Activated naive CD8-positive, alpha-beta T cell treated with anti-CD3 and anti-CD28 coated beads, Interleukin-2, amount 50 U/mL, for 16 hours (primary cell): Measurements from ENCODE around the gene GXYLT2.

Experiments used
- DNase-seq: peaks from one replicate; pipeline ENCODE4 v3.0.0-alpha.2; 2020; ENCODE audit warnings: low read depth, low spot score

Gene GXYLT2

DNA sequence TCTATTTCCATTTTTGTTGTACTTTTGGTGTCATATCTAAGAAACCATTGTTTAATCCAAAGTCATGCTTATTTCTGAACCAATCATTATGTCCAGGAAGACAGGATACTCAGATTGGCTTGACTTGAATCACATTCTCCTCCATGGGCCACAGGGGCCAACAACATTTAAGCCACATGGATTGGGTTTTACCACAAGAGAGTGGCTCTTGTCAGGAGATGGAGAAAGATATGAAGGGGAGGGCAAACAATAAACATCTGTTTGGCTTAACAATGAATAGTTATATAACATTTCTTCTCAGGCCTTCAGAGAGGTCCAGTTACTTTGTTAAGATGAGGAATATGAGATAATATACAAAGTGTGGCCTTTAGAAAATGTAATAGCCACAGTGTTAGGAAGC lies 44.6 kb downstream of the GXYLT2 start:
- no peak for DNase-seq

DNA sequence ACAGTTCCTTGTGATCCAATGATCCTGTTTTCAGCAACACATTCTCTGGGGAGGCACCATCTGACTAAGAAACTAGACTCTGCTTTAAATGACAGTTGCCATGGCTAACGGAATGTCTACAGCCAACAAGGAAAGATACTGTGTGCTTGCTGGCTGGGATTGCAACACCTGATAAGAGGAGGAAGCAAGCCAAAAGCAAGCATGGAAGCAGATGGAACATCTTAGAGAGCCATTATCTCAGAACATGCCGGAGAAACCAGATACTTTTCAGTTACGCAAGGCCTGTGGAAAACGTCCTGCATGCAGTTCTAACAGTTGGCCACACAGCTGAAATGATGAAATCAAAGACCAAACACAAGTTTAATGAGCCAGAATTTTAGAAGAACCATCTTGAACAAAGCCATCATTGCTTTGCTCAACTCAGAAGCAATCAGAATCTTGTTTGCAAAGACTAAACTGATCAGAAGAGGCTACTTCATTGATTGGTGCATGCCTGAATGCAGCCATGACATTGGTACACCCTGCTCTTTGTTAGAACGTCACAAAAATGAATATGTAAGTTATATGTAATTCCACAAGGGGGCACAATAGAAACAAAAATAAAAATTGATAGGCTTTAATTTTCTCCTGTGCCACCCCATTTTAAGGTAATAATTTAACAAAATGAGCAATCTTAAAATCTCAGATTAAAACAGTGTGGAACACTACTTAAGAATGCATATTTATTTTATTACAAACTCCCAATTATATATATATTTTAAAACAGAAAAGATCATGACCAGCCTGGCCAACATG lies 50.8 kb downstream of the GXYLT2 start:
- DNase-seq = no peak

DNA sequence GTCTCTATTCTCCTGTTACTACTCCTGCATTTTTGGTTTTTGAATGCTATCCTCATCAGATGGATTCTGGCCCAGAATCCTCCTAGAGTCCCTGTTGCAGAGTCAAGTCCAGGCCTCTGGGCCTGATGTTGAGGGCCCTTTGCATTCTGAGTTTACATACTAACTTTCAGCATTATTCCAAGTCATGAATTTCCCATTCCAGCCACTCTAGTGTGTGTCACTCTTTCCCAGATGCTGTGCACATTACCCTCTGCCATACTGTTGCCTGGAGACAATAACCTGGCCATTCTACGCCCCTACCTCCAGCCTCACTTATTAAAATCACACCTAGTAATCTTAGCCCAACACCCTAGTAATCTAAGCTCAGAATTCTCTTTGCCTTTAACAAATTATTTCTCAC lies 53.4 kb downstream of the GXYLT2 start:
- DNase-seq = no peak

DNA sequence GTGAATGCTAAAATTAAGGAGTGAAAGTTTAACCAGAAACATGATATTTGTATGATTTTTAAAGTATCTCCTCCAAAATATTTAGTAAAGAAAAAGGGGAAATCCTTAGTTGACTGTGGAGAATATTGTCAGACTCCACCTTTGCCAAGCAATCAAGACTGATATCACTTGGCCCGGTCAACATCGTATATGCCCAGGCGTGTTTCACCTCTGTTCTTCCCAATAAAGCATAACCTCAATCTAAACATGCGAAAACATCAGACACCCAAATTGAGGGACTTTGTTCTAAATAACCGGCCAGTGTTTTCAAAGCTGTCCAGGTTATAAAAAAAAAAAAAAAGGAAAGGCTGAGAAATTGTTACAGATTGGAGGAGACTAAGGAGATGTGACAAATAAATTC lies 54.6 kb downstream of the GXYLT2 start:
- no peak for DNase-seq

DNA sequence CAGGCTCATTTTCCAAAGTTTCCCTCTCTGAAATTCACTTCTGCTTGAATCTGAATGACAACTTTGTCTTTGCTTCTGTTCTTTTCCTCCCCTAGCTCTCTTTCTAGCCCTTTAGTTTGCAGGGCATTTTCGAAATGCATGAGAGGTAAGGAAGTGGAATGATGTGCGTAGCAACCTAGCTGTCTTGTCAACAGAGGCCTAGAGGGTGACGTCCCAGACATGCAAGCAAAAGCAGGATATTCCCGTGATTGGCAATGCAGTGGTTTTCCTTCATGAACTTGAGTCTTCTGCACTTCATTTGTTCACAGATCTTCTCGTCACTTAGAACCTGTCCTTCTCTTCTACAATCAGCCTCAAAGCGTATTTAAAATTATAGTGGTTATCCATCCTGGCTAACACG lies 56.9 kb downstream of the GXYLT2 start:
- DNase-seq = no peak

DNA sequence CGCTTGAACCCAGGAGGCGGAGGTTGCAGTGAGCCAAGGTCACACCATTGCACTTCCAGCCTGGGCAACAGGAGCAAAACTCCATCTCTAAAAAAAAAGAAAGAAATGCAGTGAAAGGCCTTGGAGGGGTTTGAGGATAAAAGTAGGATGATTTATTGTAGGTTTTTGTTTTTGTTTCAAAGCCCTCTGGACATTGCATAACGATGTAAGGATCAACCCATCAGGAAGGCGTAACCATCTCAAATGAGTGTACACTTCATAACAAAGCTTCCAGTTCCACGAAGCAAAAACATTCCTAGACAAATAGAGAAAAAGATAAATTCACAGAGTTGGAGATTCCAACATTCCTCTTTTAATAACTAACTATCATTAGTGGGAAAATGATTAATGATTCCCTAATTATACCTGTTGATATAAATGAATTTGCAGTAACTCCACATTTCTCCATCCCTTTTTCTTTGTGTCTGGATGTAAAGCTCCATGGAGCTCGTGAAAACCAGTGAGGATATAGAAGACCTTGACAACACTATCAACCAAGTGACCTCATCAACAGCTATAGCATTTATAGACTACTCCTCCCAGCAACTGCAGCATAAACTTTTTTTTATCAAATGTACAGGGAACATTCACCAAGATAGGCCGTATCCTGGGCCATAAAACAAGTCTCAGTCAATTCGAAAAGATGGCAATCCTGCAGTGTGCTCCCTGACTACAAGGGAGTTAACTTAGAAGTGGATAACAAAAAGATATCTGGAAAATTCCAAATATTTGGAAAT lies 60.1 kb downstream of the GXYLT2 start:
- no peak for DNase-seq

DNA sequence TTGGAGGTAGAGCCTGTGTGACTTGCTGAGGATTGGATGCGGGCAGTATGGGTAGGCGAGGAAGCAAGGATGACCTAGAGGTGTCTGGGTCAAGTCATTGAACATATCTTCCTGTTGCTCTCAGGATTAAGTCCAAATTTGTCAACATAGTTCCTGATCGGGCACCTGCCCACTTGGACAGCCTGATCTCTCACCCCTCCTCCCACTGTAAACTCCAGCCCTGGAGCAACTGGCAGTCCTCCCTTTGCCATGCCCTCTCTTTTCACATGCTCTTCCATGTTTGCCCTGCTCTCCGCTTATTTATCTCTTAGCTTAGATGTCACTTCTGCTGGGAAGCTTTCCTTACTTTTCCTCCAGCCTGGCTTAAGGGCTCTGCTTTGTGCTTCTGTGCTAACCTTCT lies 61.2 kb downstream of the GXYLT2 start:
- no peak for DNase-seq

DNA sequence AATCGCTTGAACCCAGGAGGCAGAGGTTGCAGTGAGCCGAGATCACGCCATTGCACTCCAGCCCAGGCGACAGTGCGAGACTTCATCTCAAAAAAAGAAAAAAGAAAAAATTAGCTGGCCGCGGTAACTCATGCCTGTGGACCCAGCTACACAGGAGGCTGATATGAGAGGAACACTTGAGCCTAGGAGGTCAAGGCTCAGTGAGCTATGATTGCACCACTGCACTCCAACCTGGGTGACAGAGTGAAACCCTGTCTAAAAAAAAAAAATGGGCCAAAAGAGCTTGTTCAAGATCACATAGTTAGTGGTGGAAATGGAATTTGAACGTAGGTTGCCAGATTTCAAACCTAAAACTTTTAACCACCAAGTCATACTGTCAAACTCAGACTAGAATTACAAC lies 62.5 kb downstream of the GXYLT2 start:
- no peak for DNase-seq

DNA sequence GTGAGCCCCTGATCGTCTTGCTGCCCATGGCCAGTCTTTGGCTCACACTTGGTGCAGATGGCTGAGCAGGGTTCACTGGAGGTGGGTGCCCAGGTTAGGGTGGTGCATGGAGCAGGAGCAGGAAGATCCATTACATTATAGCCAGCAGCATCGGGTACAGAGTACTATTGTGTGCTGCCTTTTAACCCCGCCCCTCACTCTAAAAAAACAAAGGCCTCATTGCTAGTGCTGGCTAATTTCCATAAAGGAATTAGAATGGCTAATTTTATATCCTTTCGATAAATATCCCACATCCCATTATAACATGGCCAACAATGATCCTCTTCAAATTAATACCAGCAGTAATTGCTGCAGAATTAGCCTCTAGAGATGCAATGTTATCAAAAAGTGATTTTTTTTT lies 63.0 kb downstream of the GXYLT2 start:
- no peak for DNase-seq

DNA sequence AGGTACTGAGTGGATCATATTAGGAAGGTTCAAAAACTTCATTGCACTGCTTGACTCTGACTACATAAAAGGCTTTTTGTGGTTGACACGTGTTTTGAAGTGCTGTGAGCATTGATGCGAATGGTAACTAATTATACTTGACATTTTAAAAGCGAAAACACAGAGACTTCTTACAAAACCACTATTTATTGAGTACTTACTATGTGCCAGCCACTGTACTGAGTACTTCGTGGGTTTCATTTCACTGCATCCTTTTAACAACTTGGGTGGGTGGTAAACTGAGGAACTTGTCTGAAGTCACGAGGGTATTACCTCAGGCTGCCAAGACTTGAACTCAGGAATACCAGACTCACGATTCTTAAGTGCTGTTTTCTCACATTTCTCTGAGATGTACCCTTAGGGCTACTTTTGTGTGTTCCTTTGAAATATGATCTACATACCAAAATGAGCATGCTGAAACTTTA lies 63.4 kb downstream of the GXYLT2 start:
- DNase-seq = no peak

DNA sequence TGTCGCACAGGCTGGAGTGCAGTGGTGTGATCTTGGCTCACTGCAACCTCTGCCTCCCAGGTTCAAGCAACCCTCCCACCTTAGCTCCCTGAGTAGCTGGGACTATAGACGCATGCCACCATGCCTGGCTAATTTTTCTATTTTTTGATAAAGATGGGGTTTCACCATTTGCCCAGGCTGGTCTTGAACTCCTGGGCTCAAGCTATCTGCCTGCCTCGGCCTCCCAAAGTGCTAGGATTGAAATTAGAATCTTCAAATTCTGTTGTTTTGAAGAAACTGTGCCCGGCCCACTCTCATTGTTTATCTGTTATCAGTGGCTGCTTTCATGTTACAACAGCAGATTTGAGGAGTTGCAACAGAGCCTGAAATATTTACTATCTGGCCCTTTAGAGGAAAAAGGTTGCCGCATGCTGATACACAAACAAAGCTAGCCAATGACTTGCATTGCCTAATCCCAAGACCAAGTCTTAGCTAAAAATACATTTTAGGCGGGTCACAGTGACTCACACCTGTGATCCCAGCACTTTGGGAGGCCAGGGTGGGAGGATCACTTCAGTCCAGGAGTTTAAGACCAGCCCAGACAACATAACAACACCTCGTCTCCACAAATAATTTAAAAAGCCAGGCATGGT lies 65.6 kb downstream of the GXYLT2 start:
- DNase-seq = no peak

DNA sequence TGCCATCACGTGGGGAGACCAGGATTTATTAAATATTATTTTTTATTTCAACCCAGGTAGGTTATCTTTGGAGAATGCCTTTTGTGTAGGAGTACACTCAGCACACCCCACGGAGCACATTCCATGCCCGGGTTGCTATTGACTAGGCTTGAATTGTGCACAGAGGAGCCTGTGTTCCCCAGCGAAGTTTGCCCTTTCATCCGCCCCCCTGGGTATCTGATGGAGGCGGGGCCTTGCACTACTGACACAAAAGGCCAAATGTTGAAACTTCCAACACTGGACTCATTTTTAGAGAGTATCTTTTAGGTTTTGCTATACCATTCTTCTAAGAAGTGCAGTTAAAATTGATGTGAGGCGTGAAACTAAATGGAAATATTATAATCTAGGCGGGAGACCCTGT lies 69.5 kb downstream of the GXYLT2 start:
- DNase-seq = no peak

DNA sequence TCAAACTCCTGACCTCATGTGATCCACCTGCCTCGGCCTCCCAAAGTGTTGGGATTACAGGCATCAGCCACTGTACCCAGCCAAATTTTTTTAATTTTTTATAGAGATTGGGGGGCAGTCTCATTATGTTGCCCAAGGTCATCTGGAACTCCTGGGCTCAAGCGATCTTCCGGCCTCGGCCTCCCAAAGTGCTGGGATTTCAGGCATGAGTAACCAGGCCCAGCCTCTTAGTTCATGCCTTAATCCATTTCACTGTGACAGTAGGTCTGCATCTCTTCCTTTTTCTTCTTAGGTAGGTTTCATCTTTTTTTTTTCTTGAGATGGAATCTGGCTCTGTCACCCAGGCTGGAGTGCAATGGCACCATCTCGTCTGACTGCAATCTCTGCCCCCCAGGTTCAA lies 71.5 kb downstream of the GXYLT2 start:
- DNase-seq = no peak

DNA sequence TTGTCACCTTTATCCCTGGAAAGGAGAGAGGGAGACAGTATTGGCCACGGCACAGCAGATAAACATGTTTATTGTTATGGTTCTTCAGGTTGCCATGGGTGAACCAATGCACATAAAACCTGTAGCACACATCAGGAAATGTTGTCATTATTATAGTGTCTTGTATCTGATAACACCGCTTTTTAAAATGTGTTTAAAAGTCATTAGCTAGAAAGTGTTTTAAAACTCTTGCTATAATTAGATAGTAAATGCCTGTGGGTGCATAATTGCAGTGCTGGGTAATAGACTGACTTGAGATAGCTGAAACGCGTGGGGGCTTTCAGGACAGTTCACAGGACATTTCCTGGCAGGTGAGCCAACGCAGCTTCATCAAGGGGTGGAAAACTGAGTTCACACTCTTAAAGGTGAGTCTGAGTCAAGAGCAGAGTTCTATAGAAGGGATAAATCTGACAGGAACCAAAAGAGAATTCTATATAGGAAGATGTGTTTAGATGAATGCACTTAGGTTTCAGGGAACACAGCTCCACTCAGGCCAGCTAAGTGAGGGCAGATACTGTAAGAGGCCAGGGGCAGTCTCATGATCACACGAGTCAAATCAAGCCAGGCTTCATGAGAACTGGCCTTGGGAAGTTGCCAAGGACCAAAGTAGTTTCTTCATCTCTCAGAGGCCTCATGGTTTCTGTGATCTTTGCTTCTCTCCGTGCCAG lies 73.1 kb downstream of the GXYLT2 start:
- DNase-seq = no peak

DNA sequence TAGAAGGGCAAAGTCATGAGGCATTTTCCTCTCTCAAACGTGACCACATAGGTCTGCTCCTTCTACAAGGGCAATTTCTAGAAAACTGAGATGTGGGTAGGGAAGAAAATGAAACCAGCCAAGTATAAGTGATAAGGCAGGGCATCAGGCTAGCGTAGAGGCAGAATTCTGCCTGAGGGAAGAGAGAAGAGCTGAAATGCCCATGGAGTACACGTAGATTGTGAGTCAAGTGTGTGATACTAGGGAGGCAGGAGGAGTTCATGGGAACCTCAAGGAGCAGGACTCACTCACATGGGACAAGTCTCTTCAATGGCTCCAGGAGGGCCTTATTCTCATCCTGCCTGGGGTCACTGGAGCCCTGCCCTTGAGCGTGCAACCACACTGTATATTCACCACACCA lies 73.9 kb downstream of the GXYLT2 start:
- no peak for DNase-seq

DNA sequence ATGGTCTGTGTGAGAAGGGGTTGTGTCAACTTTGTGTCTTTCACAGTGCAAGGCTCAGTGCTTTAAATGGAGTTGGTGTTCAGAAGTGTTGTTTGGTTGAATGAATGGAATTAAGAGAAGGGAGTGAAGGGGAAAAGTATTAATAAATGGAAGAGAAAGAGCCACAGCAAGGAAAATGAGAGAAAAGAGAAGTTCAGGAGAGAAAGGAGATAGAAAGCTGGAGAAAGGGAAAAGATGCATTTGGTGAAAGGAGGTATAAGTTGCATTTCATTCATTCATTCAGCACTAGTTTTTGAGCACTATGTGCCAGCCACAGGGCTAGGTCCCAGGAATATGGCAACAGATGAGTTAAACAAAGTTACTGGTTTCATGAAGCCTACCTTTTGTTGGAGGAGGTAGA lies 74.5 kb downstream of the GXYLT2 start:
- DNase-seq = no peak

DNA sequence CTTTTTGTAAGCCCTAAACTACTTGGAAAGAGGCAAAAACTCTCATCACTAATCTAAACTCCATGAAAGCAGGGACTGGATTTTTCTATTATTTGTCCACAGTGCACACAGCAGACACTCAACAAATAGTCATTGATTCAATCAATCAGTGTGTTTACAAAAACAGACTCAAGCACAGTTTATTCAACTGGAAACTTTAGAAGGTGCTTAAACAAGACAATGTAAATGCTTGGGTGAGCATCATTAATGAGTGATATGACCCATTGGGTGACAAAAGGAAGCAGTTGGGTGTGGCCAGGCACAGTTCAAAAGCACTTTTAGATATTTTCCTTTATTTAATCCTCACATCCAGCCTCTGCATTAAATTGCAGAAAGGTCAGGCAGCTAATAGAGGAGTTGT lies 76.8 kb downstream of the GXYLT2 start:
- no peak for DNase-seq

DNA sequence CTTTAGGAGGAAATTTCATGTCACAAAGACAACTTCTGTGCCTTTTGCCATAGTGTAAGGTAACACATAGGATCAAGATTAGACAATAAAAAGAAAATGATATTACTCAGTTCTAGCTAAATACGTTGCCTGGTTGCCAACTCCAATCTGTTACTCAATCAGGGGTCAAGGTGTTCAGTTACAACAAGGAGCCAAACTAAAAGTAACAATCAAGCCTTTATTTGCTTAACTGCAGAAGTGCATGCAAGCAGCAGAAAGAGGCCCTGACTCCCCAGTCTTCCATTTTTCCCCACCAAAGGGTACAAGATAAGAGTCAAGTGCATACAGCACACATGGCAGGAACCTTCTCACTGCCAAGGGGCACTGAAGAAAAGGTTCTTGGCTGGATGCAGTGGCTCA lies 80.4 kb downstream of the GXYLT2 start:
- no peak for DNase-seq

DNA sequence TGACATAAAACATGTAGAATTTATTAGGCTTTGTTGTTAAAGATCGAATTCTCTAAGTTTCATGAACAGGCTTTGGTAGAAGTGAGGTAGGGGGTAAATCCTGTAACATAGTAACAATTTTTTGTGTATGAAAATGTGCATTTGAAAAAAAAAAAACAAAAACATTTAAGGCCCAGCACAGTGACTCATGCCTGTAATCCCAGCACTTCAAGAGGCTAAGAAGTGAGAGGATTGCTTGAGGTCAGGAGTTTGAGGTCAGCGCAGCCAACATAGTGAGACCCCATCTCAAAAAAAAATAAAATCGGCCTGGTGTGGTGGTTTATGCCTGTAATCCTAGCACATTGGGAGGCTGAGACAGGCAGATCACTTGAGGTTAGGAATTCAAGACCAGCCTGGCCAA lies 81.9 kb downstream of the GXYLT2 start:
- DNase-seq = no peak

DNA sequence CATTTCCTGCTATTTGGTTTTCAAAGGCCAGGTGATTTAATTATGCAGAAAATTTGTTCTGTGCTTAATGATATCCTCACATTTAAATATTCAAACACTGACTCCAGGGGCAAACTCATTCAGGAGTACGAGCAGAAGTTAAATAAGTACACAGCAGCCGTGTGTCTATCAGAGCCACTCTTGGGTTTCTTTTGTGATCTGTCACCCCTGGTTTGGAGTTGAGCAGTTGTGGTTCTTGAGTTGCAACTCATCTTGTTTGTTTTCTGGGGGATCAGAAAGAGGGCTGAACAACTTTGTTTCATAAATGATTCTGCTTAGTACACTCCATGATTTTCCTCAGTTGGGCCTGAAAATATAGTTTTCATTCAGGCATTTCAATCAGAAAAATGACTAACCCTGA lies 83.1 kb downstream of the GXYLT2 start:
- no peak for DNase-seq

DNA sequence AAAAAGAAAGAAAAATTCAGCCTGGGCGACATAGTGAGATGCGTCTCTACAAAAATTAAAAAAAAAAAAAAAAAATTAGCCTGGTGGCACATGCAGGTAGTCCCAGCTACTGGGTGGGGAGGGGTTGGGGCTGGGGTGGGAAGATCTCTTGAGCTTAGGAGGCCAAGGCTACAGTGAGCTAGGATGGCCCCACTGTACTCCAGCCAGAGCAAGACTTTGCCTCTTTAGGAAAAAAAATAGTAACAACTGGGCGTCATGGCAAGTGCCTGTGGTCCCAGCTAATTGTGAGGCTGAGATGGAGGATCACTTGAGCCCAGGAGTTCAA lies 84.8 kb downstream of the GXYLT2 start:
- no peak for DNase-seq

DNA sequence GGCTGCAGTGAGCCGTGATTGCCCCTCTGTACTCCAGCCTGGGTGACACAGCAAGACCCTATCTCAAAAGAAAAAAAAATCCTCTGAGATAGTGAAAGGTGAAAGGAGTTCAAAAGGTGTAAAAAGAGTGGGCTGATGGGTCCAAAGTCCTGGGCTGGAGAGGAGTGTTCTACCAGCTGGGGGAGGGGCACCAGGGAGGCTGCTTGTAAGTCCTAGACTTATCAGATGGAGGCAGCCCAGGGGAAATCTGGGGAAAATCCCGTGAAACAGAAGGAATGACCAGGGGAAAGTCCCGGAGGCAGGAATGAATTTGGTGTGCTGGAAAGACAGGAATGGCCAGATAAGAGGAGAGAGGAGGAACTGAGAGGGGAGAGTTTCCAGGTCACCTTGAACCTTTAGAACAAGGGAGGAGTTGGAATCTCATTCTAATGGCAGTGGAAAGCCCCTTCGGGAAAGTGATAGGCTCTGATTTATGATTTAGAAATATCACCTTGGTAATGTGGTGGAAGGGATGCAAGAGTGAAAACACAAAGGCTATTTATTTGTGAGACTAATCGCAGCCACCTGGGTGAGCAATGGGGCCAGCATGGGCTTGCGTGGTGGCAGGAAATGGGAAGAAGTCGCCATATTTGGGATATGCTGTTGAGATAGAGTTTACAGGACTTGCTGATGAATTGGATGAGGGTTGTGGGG lies 85.3 kb downstream of the GXYLT2 start:
- DNase-seq = no peak
